Endodermal cell (in vitro differentiated cells): ENCODE results near the gene SLC9A8. TPM values are rescaled to one million over a fixed set of nuclear protein-coding genes. Genes with fewer than 3 reads are reported as not detected.
"Not testable (repeated sequence)": the region's sequence is repeated elsewhere in the genome, so short reads cannot be mapped to it uniquely, and the experiment has no call there.

Source experiments
- DNase-seq: peaks from one replicate; pipeline ENCODE4 v3.0.0-alpha.2; 2017
- H3K27ac ChIP-seq: 2 replicates; pipeline ENCODE4 v1.5.1; 2013; ENCODE audit warnings: mild to moderate bottlenecking, low read depth, low read length, moderate library complexity
- H3K27me3 ChIP-seq: 2 replicates; pipeline ENCODE4 v1.6.1; 2013; ENCODE audit warnings: mild to moderate bottlenecking, low read length, moderate library complexity; ENCODE audit not compliant: insufficient read depth, control insufficient read depth, poor library complexity, severe bottlenecking
- H3K36me3 ChIP-seq: 2 replicates; pipeline ENCODE4 v1.7.0; 2013; ENCODE audit warnings: mild to moderate bottlenecking, low read length, moderate library complexity; ENCODE audit not compliant: control insufficient read depth, insufficient read depth
- H3K4me1 ChIP-seq: one replicate; pipeline ENCODE4 v1.7.0; 2013; ENCODE audit warnings: low read length; ENCODE audit not compliant: control insufficient read depth, insufficient read depth
- H3K4me3 ChIP-seq: 2 replicates; pipeline ENCODE4 v1.5.1; 2013; ENCODE audit warnings: mild to moderate bottlenecking, low read length, moderate library complexity
- H3K9ac ChIP-seq: 2 replicates; pipeline ENCODE4 v1.6.1; 2013; ENCODE audit warnings: mild to moderate bottlenecking, low read length, moderate library complexity; ENCODE audit not compliant: poor library complexity, severe bottlenecking; ENCODE audit errors: extremely low read depth
- H3K9me3 ChIP-seq: 2 replicates; pipeline ENCODE4 v1.6.1; 2013; ENCODE audit warnings: mild to moderate bottlenecking, low read length, moderate library complexity; ENCODE audit not compliant: control insufficient read depth
- H3K27ac Mint-ChIP-seq: 2 replicates; pipeline ENCODE4 v1.8.0; 2020; ENCODE audit warnings: mixed read lengths
- H3K27me3 Mint-ChIP-seq: 2 replicates; pipeline ENCODE4 v1.8.0; 2021; ENCODE audit warnings: mild to moderate bottlenecking, mixed read lengths; ENCODE audit not compliant: insufficient read depth
- H3K36me3 Mint-ChIP-seq: 2 replicates; pipeline ENCODE4 v1.8.0; 2020; ENCODE audit warnings: low read depth, mixed read lengths
- H3K4me1 Mint-ChIP-seq: 2 replicates; pipeline ENCODE4 v1.8.0; 2020; ENCODE audit warnings: mixed read lengths
- H3K4me3 Mint-ChIP-seq: 2 replicates; pipeline ENCODE4 v1.8.0; 2020; ENCODE audit warnings: mild to moderate bottlenecking, moderate library complexity, mixed read lengths
- H3K9me3 Mint-ChIP-seq: 2 replicates; pipeline ENCODE4 v1.8.0; 2020; ENCODE audit warnings: mild to moderate bottlenecking, mixed read lengths
- CTCF ChIP-seq: fragments of 200-600 bp; sonication (generic); conservative IDR thresholded peaks from 2 replicates; pipeline ENCODE4 v1.5.0; 2021; ENCODE audit warnings: antibody characterized with exemption, mild to moderate bottlenecking
- WGBS, 2 experiments: methylation state at CpG; one replicate each; pipeline versions ENCODE4 v1.1.5 to v1.1.7; 2013; ENCODE audit warnings: missing lambda C conversion rate in 2 of 2, mixed read lengths in 1 of 2; ENCODE audit not compliant: insufficient coverage in 1 of 2, insufficient read length in 1 of 2; 5-methylcytosine and 5-hydroxymethylcytosine counted together
- total RNA-seq, 2 donors: library from RNA; stranded (reverse); fragmentation: NEBNext Ultra II Directional in 1 of 2; extraction: Animal tissue kit (Norgen Biotek cat#: 25700) in 1 of 2; gene quantifications; 2 replicates in 1 of 2; 3 replicates in 1 of 2; pipeline ENCODE4 v1.2.1, GENCODE V29; 2021

The SLC9A8 gene
- total RNA-seq, 2 donors from 2014 or later: 8.6 to 10.3 TPM

- Histone ChIP-seq H3K9me3 (no peaks in the 10 kb centered on the region), H3K27ac (peak overlapping the region; percentile 63), H3K4me1 (peaks cover 6% of the 10 kb centered on the region), H3K36me3 (no peaks in the 10 kb centered on the region), H3K27me3 (no peaks in the 10 kb centered on the region), H3K9ac (no peak overlapping the region), H3K4me3 (no peak overlapping the region)
- peak overlapping the region; percentile 55 for H3K27ac Mint-ChIP-seq
- H3K4me3 Mint-ChIP-seq: no peak overlapping the region
- WGBS, 2 experiments: 69 to 86% methylated on average over 2 to 5 of the region's 5 CpGs
- no peaks in the 10 kb centered on the region for H3K9me3 Mint-ChIP-seq
- peaks cover 2% of the 10 kb centered on the region for H3K27me3 Mint-ChIP-seq
- peaks cover 21% of the 10 kb centered on the region for H3K4me1 Mint-ChIP-seq
- DNase-seq: peak; percentile 83
- no peak for TF ChIP-seq CTCF
- H3K36me3 Mint-ChIP-seq: no peaks in the 10 kb centered on the region
These were observed 37.4 kb upstream of the SLC9A8 start for GRCh38 chr20:49775229-49775693.

- no peaks in the 10 kb centered on the region for H3K4me1 ChIP-seq
- no peak overlapping the region for H3K9ac ChIP-seq
- Mint-ChIP-seq H3K27me3 (no peaks in the 10 kb centered on the region), H3K27ac (no peak overlapping the region), H3K4me3 (no peak overlapping the region), H3K9me3 (no peaks in the 10 kb centered on the region), H3K36me3 (no peaks in the 10 kb centered on the region), H3K4me1 (peaks cover 11% of the 10 kb centered on the region)
- H3K4me3 ChIP-seq: no peak overlapping the region
- no peak for DNase-seq
- no peaks in the 10 kb centered on the region for H3K36me3 ChIP-seq
- WGBS, 2 experiments: 80% methylated on average over 1 of the region's 1 CpG; no CpG with 5 or more reads in 1 of the 2 experiments
- H3K9me3 ChIP-seq: no peaks in the 10 kb centered on the region
- H3K27ac ChIP-seq: no peak overlapping the region
- no peaks in the 10 kb centered on the region for H3K27me3 ChIP-seq
- no peak for TF ChIP-seq CTCF
These were observed 32.7 kb upstream of the SLC9A8 start for GRCh38 chr20:49779972-49780371.

GRCh38 chr20:49781676-49782075, 31.0 kb upstream of the SLC9A8 start:
- no peak for DNase-seq
- Histone ChIP-seq H3K36me3 (no peaks in the 10 kb centered on the region), H3K4me1 (no peaks in the 10 kb centered on the region), H3K27ac (no peak overlapping the region), H3K4me3 (no peak overlapping the region), H3K27me3 (no peaks in the 10 kb centered on the region), H3K9me3 (no peaks in the 10 kb centered on the region), H3K9ac (no peak overlapping the region)
- Mint-ChIP-seq H3K4me3 (no peak overlapping the region), H3K4me1 (no peaks in the 10 kb centered on the region), H3K36me3 (no peaks in the 10 kb centered on the region), H3K9me3 (no peaks in the 10 kb centered on the region), H3K27me3 (no peaks in the 10 kb centered on the region), H3K27ac (no peak overlapping the region)
- 96 to 100% methylated on average over 2 to 3 of the region's 3 CpGs for WGBS, 2 experiments
- TF ChIP-seq CTCF: no peak

GRCh38 chr20:49782439-49782838, 30.2 kb upstream of the SLC9A8 start:
- not testable (repeated sequence) for H3K36me3 Mint-ChIP-seq, H3K9me3 ChIP-seq, H3K27me3 ChIP-seq, H3K4me3 Mint-ChIP-seq, H3K36me3 ChIP-seq, H3K4me1 Mint-ChIP-seq, H3K9me3 Mint-ChIP-seq, H3K27me3 Mint-ChIP-seq, H3K9ac ChIP-seq, H3K4me3 ChIP-seq, H3K27ac ChIP-seq, DNase-seq, H3K27ac Mint-ChIP-seq, H3K4me1 ChIP-seq
- 87% methylated on average over 4 of the region's 4 CpGs; no CpG with 5 or more reads in 1 of the 2 experiments for WGBS, 2 experiments

GRCh38 chr20:49783021-49783995, 29.3 kb upstream of the SLC9A8 start:
- H3K4me1 ChIP-seq, H3K27me3 ChIP-seq, H3K27ac Mint-ChIP-seq, H3K9ac ChIP-seq, H3K27ac ChIP-seq, H3K4me3 ChIP-seq, H3K27me3 Mint-ChIP-seq, H3K4me3 Mint-ChIP-seq, H3K36me3 Mint-ChIP-seq, H3K36me3 ChIP-seq, DNase-seq, H3K4me1 Mint-ChIP-seq, H3K9me3 Mint-ChIP-seq, H3K9me3 ChIP-seq: not testable (repeated sequence)
- WGBS, 2 experiments: 87 to 95% methylated on average over 11 to 16 of the region's 17 CpGs
